Astrocyte (in vitro differentiated cells and primary cell): ENCODE results near the gene NOP56. TPM values are rescaled to one million over a fixed set of nuclear protein-coding genes. Genes with fewer than 3 reads are reported as not detected.
A peak's percentile ranks its signal among the peaks of the same experiment; 100 is the strongest.
"Not testable (repeated sequence)": the region's sequence is repeated elsewhere in the genome, so short reads cannot be mapped to it uniquely, and the experiment has no call there.

ENCODE experiments used
- DNase-seq: peaks from one replicate; pipeline ENCODE4 v3.0.0-alpha.2; 2010; ENCODE audit warnings: low read depth
- FAIRE-seq: peaks from 2 replicates; lab custom pipeline; 2011; peaks lifted over from hg19 to GRCh38; lab: Jason Lieb, UNC
- H2AFZ ChIP-seq: 2 replicates; pipeline ENCODE4 v1.6.0; 2012; ENCODE audit warnings: low read depth, low read length, inconsistent platforms
- H3K27ac ChIP-seq: 2 replicates; pipeline ENCODE4 v1.5.1; 2011; ENCODE audit warnings: low read depth, low read length, inconsistent platforms
- H3K27me3 ChIP-seq: 2 replicates; pipeline ENCODE4 v1.6.0; 2011; ENCODE audit warnings: low read length, inconsistent platforms; ENCODE audit not compliant: insufficient read depth
- H3K36me3 ChIP-seq: 2 replicates; pipeline ENCODE4 v1.5.1; 2011; ENCODE audit warnings: low read length, inconsistent platforms; ENCODE audit not compliant: insufficient read depth
- H3K4me1 ChIP-seq: 2 replicates; pipeline ENCODE4 v1.5.1; 2011; ENCODE audit warnings: low read length, inconsistent platforms; ENCODE audit not compliant: insufficient read depth
- H3K4me2 ChIP-seq: 2 replicates; pipeline ENCODE4 v1.6.0; 2012; ENCODE audit warnings: low read length, inconsistent platforms
- H3K4me3 ChIP-seq: 2 replicates; pipeline ENCODE4 v1.5.1; 2011; ENCODE audit warnings: low read depth, mild to moderate bottlenecking, low read length, inconsistent platforms; ENCODE audit not compliant: insufficient read depth
- H3K79me2 ChIP-seq: 2 replicates; pipeline ENCODE4 v1.6.0; 2012; ENCODE audit warnings: mild to moderate bottlenecking, low read length, inconsistent platforms; ENCODE audit not compliant: insufficient read depth
- H3K9ac ChIP-seq: 2 replicates; pipeline ENCODE4 v1.6.0; 2012; ENCODE audit warnings: mild to moderate bottlenecking, low read length, inconsistent platforms
- H3K9me3 ChIP-seq: 2 replicates; pipeline ENCODE4 v1.5.1; 2012; ENCODE audit warnings: low read depth, mild to moderate bottlenecking, low read length, inconsistent platforms; ENCODE audit not compliant: insufficient read depth
- H4K20me1 ChIP-seq: 2 replicates; pipeline ENCODE4 v1.6.0; 2012; ENCODE audit warnings: low read length, inconsistent platforms; ENCODE audit not compliant: insufficient read depth
- H3K27ac Mint-ChIP-seq: one replicate; pipeline ENCODE4 v1.8.0; 2021; ENCODE audit warnings: mild to moderate bottlenecking, mixed read lengths; ENCODE audit not compliant: unreplicated experiment
- H3K27me3 Mint-ChIP-seq: one replicate; pipeline ENCODE4 v1.8.0; 2021; ENCODE audit warnings: low read depth, mixed read lengths; ENCODE audit not compliant: unreplicated experiment
- H3K36me3 Mint-ChIP-seq: one replicate; pipeline ENCODE4 v1.8.0; 2021; ENCODE audit warnings: low read depth, mixed read lengths; ENCODE audit not compliant: unreplicated experiment
- H3K4me1 Mint-ChIP-seq: one replicate; pipeline ENCODE4 v1.8.0; 2021; ENCODE audit warnings: low read depth, mixed read lengths; ENCODE audit not compliant: unreplicated experiment
- H3K4me3 Mint-ChIP-seq: one replicate; pipeline ENCODE4 v1.8.0; 2021; ENCODE audit warnings: mild to moderate bottlenecking, moderate library complexity, mixed read lengths; ENCODE audit not compliant: unreplicated experiment
- H3K9me3 Mint-ChIP-seq: one replicate; pipeline ENCODE4 v1.8.0; 2021; ENCODE audit warnings: mild to moderate bottlenecking, mixed read lengths; ENCODE audit not compliant: unreplicated experiment
- CTCF ChIP-seq: IDR thresholded peaks from 2 replicates; pipeline ENCODE4 v1.5.1; 2011; ENCODE audit warnings: low read depth, mild to moderate bottlenecking, inconsistent platforms, low read length, moderate library complexity; ENCODE audit not compliant: insufficient read depth
- EZH2 ChIP-seq: IDR thresholded peaks from 2 replicates; pipeline ENCODE4 v1.6.1; 2012; ENCODE audit warnings: mild to moderate bottlenecking, low read length, inconsistent platforms; ENCODE audit not compliant: insufficient read depth
- total RNA-seq: library from RNA; stranded (reverse); gene quantifications from 2 replicates; pipeline ENCODE4 v1.2.1, GENCODE V29; 2021

NOP56 gene
- total RNA-seq, 1 donor from 2014 or later = 292 TPM

GRCh38 chr20:2680046-2680445 is 27.6 kb downstream of the NOP56 start:
- no peak for TF ChIP-seq EZH2
- TF ChIP-seq CTCF = no peak
- DNase-seq (no peak), FAIRE-seq (no peak)
- no peaks in the 10 kb centered on the region for H3K9me3 ChIP-seq
- H3K4me2 ChIP-seq = no peak overlapping the region
- no peaks in the 10 kb centered on the region for H3K4me1 ChIP-seq
- Mint-ChIP-seq H3K4me1 (no peaks in the 10 kb centered on the region), H3K27me3 (peaks cover 59% of the 10 kb centered on the region), H3K4me3 (no peak overlapping the region), H3K27ac (no peak overlapping the region), H3K36me3 (no peaks in the 10 kb centered on the region), H3K9me3 (peaks cover 1% of the 10 kb centered on the region)
- no peak overlapping the region for H3K27ac ChIP-seq
- H3K79me2 ChIP-seq = no peaks in the 10 kb centered on the region
- H3K27me3 ChIP-seq = peaks cover 10% of the 10 kb centered on the region
- H4K20me1 ChIP-seq = no peaks in the 10 kb centered on the region
- H3K9ac ChIP-seq = no peak overlapping the region
- H3K4me3 ChIP-seq = no peak overlapping the region
- no peaks in the 10 kb centered on the region for H3K36me3 ChIP-seq
- no peak overlapping the region for H2AFZ ChIP-seq

GRCh38 chr20:2682040-2682439 is 29.6 kb downstream of the NOP56 start:
- peaks cover 69% of the 10 kb centered on the region for H3K27me3 Mint-ChIP-seq
- H3K4me1 Mint-ChIP-seq, H3K9me3 Mint-ChIP-seq, H3K27ac Mint-ChIP-seq, H3K27ac ChIP-seq, H3K9ac ChIP-seq, H3K4me3 Mint-ChIP-seq, H3K4me3 ChIP-seq, H2AFZ ChIP-seq, DNase-seq, H3K79me2 ChIP-seq, H3K9me3 ChIP-seq, H4K20me1 ChIP-seq, H3K36me3 Mint-ChIP-seq, H3K36me3 ChIP-seq, FAIRE-seq, H3K4me2 ChIP-seq, H3K4me1 ChIP-seq: not testable (repeated sequence)
- peaks cover 16% of the 10 kb centered on the region for H3K27me3 ChIP-seq

- H3K4me3 ChIP-seq, H4K20me1 ChIP-seq, H3K4me3 Mint-ChIP-seq, H3K36me3 Mint-ChIP-seq, H3K4me2 ChIP-seq, H3K36me3 ChIP-seq, H3K9me3 ChIP-seq, DNase-seq, H2AFZ ChIP-seq, H3K9ac ChIP-seq, H3K27ac Mint-ChIP-seq, H3K4me1 ChIP-seq, H3K79me2 ChIP-seq, FAIRE-seq, H3K4me1 Mint-ChIP-seq, H3K9me3 Mint-ChIP-seq, H3K27ac ChIP-seq: not testable (repeated sequence)
- peaks cover 67% of the 10 kb centered on the region for H3K27me3 Mint-ChIP-seq
- H3K27me3 ChIP-seq = peaks cover 14% of the 10 kb centered on the region
These were observed 32.4 kb downstream of the NOP56 start for GRCh38 chr20:2684817-2685216.

GRCh38 chr20:2687514-2687913 is 35.1 kb downstream of the NOP56 start:
- DNase-seq (no peak), FAIRE-seq (no peak)
- Mint-ChIP-seq H3K4me3 (no peak overlapping the region), H3K9me3 (peaks cover 6% of the 10 kb centered on the region), H3K36me3 (peaks cover 3% of the 10 kb centered on the region), H3K4me1 (no peaks in the 10 kb centered on the region), H3K27ac (no peak overlapping the region), H3K27me3 (peaks cover 72% of the 10 kb centered on the region)
- no peaks in the 10 kb centered on the region for H3K4me1 ChIP-seq
- H3K4me3 ChIP-seq = no peak overlapping the region
- no peaks in the 10 kb centered on the region for H3K79me2 ChIP-seq
- peaks cover 31% of the 10 kb centered on the region for H3K27me3 ChIP-seq
- H3K9ac ChIP-seq = no peak overlapping the region
- H2AFZ ChIP-seq = no peak overlapping the region
- H3K4me2 ChIP-seq = peak overlapping the region; percentile 57
- TF ChIP-seq EZH2 (no peak), CTCF (no peak)
- no peaks in the 10 kb centered on the region for H4K20me1 ChIP-seq
- no peaks in the 10 kb centered on the region for H3K36me3 ChIP-seq
- no peaks in the 10 kb centered on the region for H3K9me3 ChIP-seq
- no peak overlapping the region for H3K27ac ChIP-seq
